Natural killer cell (primary cell): Measurements from ENCODE around the gene CEP83. TPM values are rescaled to one million over a fixed set of nuclear protein-coding genes. Genes with fewer than 3 reads are reported as not detected.

Experiments
- ATAC-seq, 3 donors: fragments of 150-1000 bp in 2 of 3; fragments of 200-7000 bp in 1 of 3; cut with Tn5 transposase; 1 replicate in 1 of 3; 2 replicates in 2 of 3; pipeline ENCODE4 v1.10.0; 2021; ENCODE audit warnings: mild to moderate bottlenecking in 2 of 3, moderate library complexity in 2 of 3
- DNase-seq, 2 donors: peaks; one replicate each; pipeline versions ENCODE4 v3.0.0 to v3.0.0-alpha.2; 2013 to 2021; ENCODE audit warnings: mixed read lengths in 1 of 2
- H3K27ac ChIP-seq: one replicate; pipeline ENCODE4 v1.5.1; 2013; ENCODE audit warnings: mild to moderate bottlenecking, low read length
- H3K27me3 ChIP-seq: one replicate; pipeline ENCODE4 v1.6.1; 2013; ENCODE audit warnings: low read length; ENCODE audit not compliant: control insufficient read depth, insufficient read depth
- H3K36me3 ChIP-seq: one replicate; pipeline ENCODE4 v1.6.1; 2013; ENCODE audit warnings: low read length; ENCODE audit not compliant: control insufficient read depth, insufficient read depth
- H3K4me1 ChIP-seq: one replicate; pipeline ENCODE4 v1.6.1; 2013; ENCODE audit warnings: low read length; ENCODE audit not compliant: control insufficient read depth, insufficient read depth
- H3K4me3 ChIP-seq: one replicate; pipeline ENCODE4 v1.5.1; 2013; ENCODE audit warnings: low read length
- H3K9me3 ChIP-seq: one replicate; pipeline ENCODE4 v1.6.1; 2013; ENCODE audit warnings: low read length; ENCODE audit not compliant: control insufficient read depth, insufficient read depth
- H3K27ac Mint-ChIP-seq, 2 donors: one replicate each; pipeline ENCODE4 v1.8.0; 2022; ENCODE audit warnings: mild to moderate bottlenecking in 2 of 2, mixed read lengths in 2 of 2, moderate library complexity in 1 of 2
- H3K27me3 Mint-ChIP-seq, 2 donors: one replicate each; pipeline ENCODE4 v1.8.0; 2022; ENCODE audit warnings: low read depth in 2 of 2, mixed read lengths in 2 of 2
- H3K36me3 Mint-ChIP-seq: one replicate; pipeline ENCODE4 v1.8.0; 2022; ENCODE audit warnings: mixed read lengths
- H3K4me1 Mint-ChIP-seq, 2 donors: one replicate each; pipeline ENCODE4 v1.8.0; 2022; ENCODE audit warnings: mixed read lengths in 2 of 2
- H3K4me3 Mint-ChIP-seq: one replicate; pipeline ENCODE4 v1.8.0; 2022; ENCODE audit warnings: mild to moderate bottlenecking, moderate library complexity, mixed read lengths
- H3K9me3 Mint-ChIP-seq, 2 donors: one replicate each; pipeline ENCODE4 v1.8.0; 2022; ENCODE audit warnings: mixed read lengths in 2 of 2
- CTCF ChIP-seq: fragments of 200-600 bp; IDR thresholded peaks from one replicate; pipeline ENCODE4 v1.8.0; 2022; ENCODE audit warnings: antibody characterized with exemption
- WGBS: methylation state at CpG from one replicate; pipeline ENCODE4 v1.1.7; 2013; ENCODE audit warnings: missing lambda C conversion rate; ENCODE audit not compliant: insufficient coverage; 5-methylcytosine and 5-hydroxymethylcytosine counted together
- intact Hi-C: fragments of 100-400 bp; cut with micrococcal nuclease; formaldehyde crosslinking; loops from one replicate; pipeline ENCODE4 v1.14.2; 2022
- total RNA-seq, 4 donors: library from RNA; stranded (reverse); fragments of 120-200 nt in 1 of 4; gene quantifications; one replicate each; pipeline versions ENCODE4 v1.2.3 to v1.2.4, GENCODE V29; 2013 to 2022

The CEP83 gene
- total RNA-seq, 3 donors from 2014 or later (not counting 1 experiment from before 2014, with no cell fraction given): 13.3 to 19.3 (median 15.2) TPM

DNA sequence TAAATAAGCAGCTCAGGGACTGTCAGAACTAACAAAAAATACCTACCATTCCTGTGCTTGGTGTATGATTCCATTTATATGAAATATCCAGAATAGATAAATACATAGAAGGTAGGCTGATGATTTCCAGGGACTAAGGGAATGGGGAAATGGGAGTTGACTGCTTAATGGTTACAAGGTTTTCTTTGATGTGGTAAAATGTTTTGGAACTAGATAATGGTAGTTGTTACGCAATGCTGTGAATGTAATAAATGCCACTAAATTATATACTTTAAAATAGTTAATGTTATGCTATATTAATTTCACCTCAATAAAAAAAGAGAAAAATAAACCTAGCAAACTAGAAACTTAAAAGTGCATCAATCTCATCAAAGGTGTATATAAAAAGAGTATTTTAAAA lies 41.1 kb downstream of the CEP83 start:
- intact Hi-C loops: no loop called here
- peaks cover 4 to 11% of the 10 kb centered on the region in 2 donors for H3K9me3 Mint-ChIP-seq

DNA sequence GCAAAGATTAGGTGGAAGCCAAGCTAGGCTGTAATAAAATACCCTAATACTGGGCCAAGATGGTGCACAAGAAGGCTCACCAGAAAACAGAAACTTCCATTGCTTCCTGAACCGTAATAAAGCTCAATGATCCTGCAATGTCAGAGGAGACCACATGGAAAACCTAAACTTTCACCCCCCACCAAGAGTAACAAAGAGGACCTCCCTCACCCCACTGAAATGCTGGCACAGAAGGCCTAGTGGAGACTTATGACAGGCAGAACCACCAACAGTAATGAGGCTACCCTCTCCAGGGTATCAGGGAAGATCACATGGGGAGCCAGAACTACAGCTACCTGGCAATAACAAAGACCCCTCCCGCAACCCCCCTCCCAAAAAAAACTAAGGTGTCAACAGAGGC lies 43.1 kb downstream of the CEP83 start:
- H3K27me3 Mint-ChIP-seq: no peaks in the 10 kb centered on the region
- Histone ChIP-seq H3K27me3 (no peaks in the 10 kb centered on the region), H3K36me3 (no peaks in the 10 kb centered on the region), H3K4me3 (no peak overlapping the region), H3K27ac (no peak overlapping the region), H3K9me3 (peaks cover 4% of the 10 kb centered on the region), H3K4me1 (no peaks in the 10 kb centered on the region)
- TF ChIP-seq CTCF: no peak
- no peak for DNase-seq
- 100% methylated on average over 2 of the region's 2 CpGs for WGBS
- intact Hi-C loops: no loop called here
- H3K36me3 Mint-ChIP-seq: peaks cover 12% of the 10 kb centered on the region
- peaks cover 3 to 4% of the 10 kb centered on the region in 2 donors for H3K9me3 Mint-ChIP-seq
- no peak overlapping the region for H3K4me3 Mint-ChIP-seq
- ATAC-seq: no peak
- H3K27ac Mint-ChIP-seq: no peak overlapping the region
- H3K4me1 Mint-ChIP-seq: no peaks in the 10 kb centered on the region

More for the DNA sequence above, 41.1 kb downstream of the CEP83 start:
- Mint-ChIP-seq H3K27ac (no peak overlapping the region), H3K36me3 (peaks cover 24% of the 10 kb centered on the region), H3K4me1 (no peaks in the 10 kb centered on the region), H3K4me3 (no peak overlapping the region), H3K27me3 (no peaks in the 10 kb centered on the region)
- DNase-seq (no peak), ATAC-seq (no peak)
- Histone ChIP-seq H3K27me3 (no peaks in the 10 kb centered on the region), H3K9me3 (peaks cover 18% of the 10 kb centered on the region), H3K36me3 (no peaks in the 10 kb centered on the region), H3K4me1 (no peaks in the 10 kb centered on the region), H3K27ac (no peak overlapping the region), H3K4me3 (no peak overlapping the region)
- no CpG with 5 or more reads among the region's 1 CpG for WGBS
- TF ChIP-seq CTCF: no peak

DNA sequence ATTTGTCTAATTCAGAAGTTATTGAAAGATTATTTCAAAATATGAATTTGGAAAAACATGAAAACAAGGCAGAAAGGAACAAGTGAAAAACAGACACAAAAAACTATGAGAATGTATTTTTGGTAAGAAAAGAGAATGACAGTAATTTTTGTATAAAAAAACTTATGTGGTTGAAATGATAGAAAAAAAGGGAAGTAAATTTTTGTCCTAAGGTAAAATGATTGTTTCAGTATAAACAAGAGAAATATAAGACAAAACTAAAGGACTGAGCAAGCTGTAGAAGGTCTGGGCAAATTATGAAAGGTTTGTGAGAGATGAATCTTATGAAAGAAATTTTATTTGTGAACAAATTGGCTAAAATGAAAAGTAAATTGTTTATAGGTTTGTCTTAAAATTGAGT lies 44.6 kb downstream of the CEP83 start:
- Histone ChIP-seq H3K9me3 (no peaks in the 10 kb centered on the region), H3K4me1 (no peaks in the 10 kb centered on the region), H3K27ac (no peak overlapping the region), H3K27me3 (no peaks in the 10 kb centered on the region), H3K4me3 (no peak overlapping the region), H3K36me3 (no peaks in the 10 kb centered on the region)
- ATAC-seq (no peak), DNase-seq (no peak)
- Mint-ChIP-seq H3K4me3 (no peak overlapping the region), H3K27me3 (no peaks in the 10 kb centered on the region), H3K36me3 (peaks cover 12% of the 10 kb centered on the region), H3K9me3 (peaks cover 2 to 3% of the 10 kb centered on the region in 2 donors), H3K4me1 (no peaks in the 10 kb centered on the region), H3K27ac (no peak overlapping the region)
- intact Hi-C loops: no loop called here
- TF ChIP-seq CTCF: no peak

DNA sequence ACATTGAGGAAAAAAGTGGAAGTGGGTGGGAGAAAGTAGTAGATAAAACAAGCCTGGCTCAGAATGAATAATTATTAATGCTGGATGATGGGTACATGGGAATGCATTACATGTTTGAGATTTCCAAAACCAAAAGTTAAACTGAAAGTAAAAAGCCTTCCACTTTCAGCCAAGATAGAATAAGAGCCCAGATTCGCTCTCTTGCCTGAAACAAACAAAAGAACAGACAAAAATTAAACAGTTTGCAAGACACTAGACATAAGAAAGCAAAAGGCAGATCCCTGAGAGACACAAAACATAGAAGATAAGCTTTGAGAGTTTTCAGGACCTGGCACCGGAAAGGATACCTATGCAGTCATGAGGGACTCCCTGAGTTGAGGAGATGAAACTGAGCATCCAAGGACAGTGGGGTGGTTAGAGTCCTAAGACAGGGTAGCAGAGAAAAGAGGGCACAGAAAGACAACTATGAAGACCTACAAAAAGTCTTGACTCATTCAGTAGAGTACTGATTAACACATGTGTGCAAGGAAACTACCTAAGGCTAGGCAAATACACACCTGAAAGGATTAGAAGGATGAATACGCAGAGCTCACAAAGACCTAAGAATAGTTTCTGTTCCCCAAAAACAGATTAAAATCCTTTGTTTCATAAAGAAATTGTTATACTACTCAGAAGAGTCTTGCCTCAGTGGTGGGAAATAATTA lies 54.1 kb downstream of the CEP83 start:
- intact Hi-C loops: no loop called here
- no peak for ATAC-seq
- H3K27ac ChIP-seq: no peak overlapping the region
- no peaks in the 10 kb centered on the region for H3K9me3 ChIP-seq
- H3K27me3 Mint-ChIP-seq: no peaks in the 10 kb centered on the region
- H3K36me3 ChIP-seq: peaks cover 2% of the 10 kb centered on the region
- no peak overlapping the region for H3K4me3 ChIP-seq
- H3K9me3 Mint-ChIP-seq: no peaks in the 10 kb centered on the region
- peaks cover 10% of the 10 kb centered on the region for H3K36me3 Mint-ChIP-seq
- H3K27ac Mint-ChIP-seq: peak overlapping the region in 1 of 2 donors; percentile 15
- DNase-seq: no peak
- H3K4me3 Mint-ChIP-seq: no peak overlapping the region
- peaks cover 6 to 11% of the 10 kb centered on the region in 2 donors for H3K4me1 Mint-ChIP-seq
- 85% methylated on average over 2 of the region's 3 CpGs for WGBS
- H3K4me1 ChIP-seq: no peaks in the 10 kb centered on the region
- no peak for TF ChIP-seq CTCF
- no peaks in the 10 kb centered on the region for H3K27me3 ChIP-seq
